Stomach (tissue), 9 donors: ENCODE results near the gene SH3RF3. TPM values are rescaled to one million over a fixed set of nuclear protein-coding genes. Genes with fewer than 3 reads are reported as not detected.

Source experiments
- DNase-seq, 2 donors: peaks; one replicate each; pipeline versions ENCODE4 v3.0.0 to v3.0.0-alpha.2; 2013 to 2019
- H3K27ac ChIP-seq, 5 donors: fragments of 200-600 bp in 4 of 5; sonication (generic) in 4 of 5; one replicate each; pipeline ENCODE4 v1.5.1; 2013 to 2019; ENCODE audit warnings: mild to moderate bottlenecking in 1 of 5, moderate library complexity in 1 of 5
- H3K27me3 ChIP-seq, 3 donors: fragments of 200-600 bp; sonication (generic); one replicate each; pipeline ENCODE4 v1.5.1; 2017 to 2019; ENCODE audit warnings: mixed run types in 1 of 3
- H3K36me3 ChIP-seq, 4 donors: fragments of 200-600 bp; sonication (generic); 1 replicate in 3 of 4; 2 replicates in 1 of 4; pipeline ENCODE4 v1.5.1; 2016 to 2019
- H3K4me1 ChIP-seq, 4 donors: fragments of 200-600 bp; sonication (generic); one replicate each; pipeline ENCODE4 v1.5.1; 2016 to 2019
- H3K4me3 ChIP-seq, 4 donors: fragments of 200-600 bp; sonication (generic) in 3 of 4; one replicate each; pipeline ENCODE4 v1.5.1; 2016 to 2019; ENCODE audit warnings: mild to moderate bottlenecking in 1 of 4
- H3K9me3 ChIP-seq, 4 donors: fragments of 200-600 bp; sonication (generic); one replicate each; pipeline ENCODE4 v1.5.1; 2016 to 2019
- EP300 ChIP-seq: sonication (generic); formaldehyde crosslinking; IDR thresholded peaks from one replicate; pipeline ENCODE4 v1.6.1; 2017; ENCODE audit warnings: antibody characterized with exemption
- POLR2A ChIP-seq, 4 donors: fragments of 450-650 bp; IDR thresholded peaks; one replicate each; pipeline ENCODE4 v1.6.1; 2016; ENCODE audit warnings: antibody characterized with exemption in 4 of 4, control low read depth in 2 of 4, mild to moderate bottlenecking in 1 of 4, moderate library complexity in 1 of 4
- POLR2AphosphoS5 ChIP-seq, 3 donors: sonication (generic); formaldehyde crosslinking; IDR thresholded peaks; one replicate each; pipeline ENCODE4 v1.6.1; 2016; ENCODE audit warnings: antibody characterized with exemption in 3 of 3
- WGBS, 5 donors: extraction: QIAGEN DNeasy Blood & Tissue Kit in 3 of 5; methylation state at CpG; one replicate each; pipeline versions ENCODE4 v1.1.5 to v1.1.7; 2013 to 2018; 5-methylcytosine and 5-hydroxymethylcytosine counted together
- intact Hi-C: fragments of 100-400 bp; cut with DNase I; formaldehyde crosslinking; loops from one replicate; pipeline ENCODE4 v1.15.1; 2023; ENCODE audit warnings: low total_unique reads
- polyA plus RNA-seq, 3 donors: library from polyadenylated mRNA; stranded (reverse); fragments of 200-250 nt; gene quantifications; one replicate each; pipeline ENCODE4 v1.2.3, GENCODE V29; 2013
- total RNA-seq, 5 donors: library from RNA; depleted of rRNA; stranded (reverse); fragments of >200 nt; gene quantifications; one replicate each; pipeline versions ENCODE4 v1.1.0 to v1.2.3, GENCODE V29; 2014 to 2016
- TF ChIP-seq, protein P1 (sequence below), 7 experiments: fragments of 450-650 bp in 4 of 7; fragments of 200-600 bp in 3 of 7; sonication (generic) in 3 of 7; IDR thresholded peaks; one replicate each; pipeline ENCODE4 v1.5.1; 2016 to 2019; ENCODE audit warnings: antibody characterized with exemption in 7 of 7, control low read depth in 2 of 7, mild to moderate bottlenecking in 1 of 7
- donor health status: healthy with polysubstance abuse.
- donor health status: Bipolar disorder and iron deficiency.
- donor health status: healthy.

Gene SH3RF3
- total and polyA plus RNA-seq, 8 donors = 0.87 to 11.1 (median 4.4) TPM

DNA sequence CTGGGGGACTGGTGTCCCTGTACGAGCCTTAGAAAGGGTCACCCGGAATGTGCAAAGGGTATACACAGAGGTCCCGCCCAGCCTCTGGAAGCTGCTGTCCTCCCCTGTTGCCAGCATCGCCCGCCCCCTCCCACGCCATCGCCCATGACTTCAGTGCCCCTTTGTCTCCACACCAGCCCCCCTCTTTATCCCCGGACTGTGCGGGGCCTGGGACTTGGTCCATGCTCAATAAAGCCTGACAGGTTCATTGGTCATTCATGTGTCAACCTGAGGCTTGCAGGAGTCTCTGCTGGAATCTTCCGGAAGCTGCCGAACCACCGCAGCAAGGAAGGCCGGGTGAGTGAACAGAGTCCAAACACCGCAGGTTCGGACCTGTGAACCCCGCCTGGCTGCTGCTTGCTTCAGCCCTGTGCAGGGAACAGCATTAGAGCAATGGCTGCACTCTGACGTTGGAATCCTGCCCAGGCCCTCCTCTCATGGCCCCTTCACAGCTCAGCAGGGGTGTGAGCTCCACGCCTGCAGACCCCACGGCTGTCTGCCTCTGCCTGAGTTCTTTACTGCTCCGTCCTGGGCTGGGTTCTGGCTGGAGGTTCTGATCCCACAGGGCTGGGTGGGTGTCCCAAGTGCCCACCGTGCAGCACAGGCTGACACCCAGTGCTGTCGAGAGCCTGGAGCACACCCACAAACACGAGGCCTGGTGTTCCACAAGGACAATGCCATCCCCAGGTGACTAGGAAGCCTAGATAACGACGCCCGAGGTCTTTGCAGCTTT, 388.3 kb downstream of the SH3RF3 start:
- Histone ChIP-seq H3K36me3 (no peaks in the 10 kb centered on the region), H3K4me1 (peaks cover 4 to 23% (median 14%) of the 10 kb centered on the region in 4 donors), H3K27me3 (no peaks in the 10 kb centered on the region), H3K4me3 (no peak overlapping the region), H3K9me3 (no peaks in the 10 kb centered on the region), H3K27ac (no peak overlapping the region)
- intact Hi-C loops = no loop called here
- TF ChIP-seq POLR2A (IDR thresholded peaks at IDR 0.05) = no peak
- TF ChIP-seq EP300 = no peak
- no peak for DNase-seq
- 81 to 90% (median 86%) methylated on average over 16 to 26 of the region's 26 CpGs for WGBS, 5 donors

DNA sequence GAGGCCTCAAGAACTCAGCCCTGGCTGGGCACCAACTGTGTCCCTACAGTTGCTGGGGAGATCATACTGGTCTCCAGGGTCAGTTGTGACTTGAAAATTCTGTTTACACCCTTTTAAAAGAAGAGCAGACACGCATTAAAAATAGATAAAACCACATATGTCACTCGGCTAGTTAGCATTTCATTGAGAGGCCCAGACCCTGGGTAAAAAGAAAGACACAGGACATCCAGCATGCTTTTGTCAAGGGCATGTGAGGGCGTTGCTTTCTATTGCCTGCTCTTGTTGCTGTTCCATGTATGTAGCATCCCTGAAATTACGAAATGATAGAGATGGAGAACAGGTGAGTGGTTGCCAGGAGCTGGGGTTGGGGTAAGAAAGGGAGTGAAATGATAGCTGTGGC, 390.5 kb downstream of the SH3RF3 start:
- no peak for TF ChIP-seq EP300
- H3K27ac ChIP-seq = no peak overlapping the region
- no peaks in the 10 kb centered on the region for H3K36me3 ChIP-seq
- DNase-seq = no peak
- intact Hi-C loops = no loop called here
- no peaks in the 10 kb centered on the region for H3K27me3 ChIP-seq
- no peak overlapping the region for H3K4me3 ChIP-seq
- 75 to 90% (median 86%) methylated on average over 4 of the region's 4 CpGs for WGBS, 5 donors
- H3K9me3 ChIP-seq = no peaks in the 10 kb centered on the region
- peaks cover 0 to 6% (median 5%) of the 10 kb centered on the region in 4 donors for H3K4me1 ChIP-seq

DNA sequence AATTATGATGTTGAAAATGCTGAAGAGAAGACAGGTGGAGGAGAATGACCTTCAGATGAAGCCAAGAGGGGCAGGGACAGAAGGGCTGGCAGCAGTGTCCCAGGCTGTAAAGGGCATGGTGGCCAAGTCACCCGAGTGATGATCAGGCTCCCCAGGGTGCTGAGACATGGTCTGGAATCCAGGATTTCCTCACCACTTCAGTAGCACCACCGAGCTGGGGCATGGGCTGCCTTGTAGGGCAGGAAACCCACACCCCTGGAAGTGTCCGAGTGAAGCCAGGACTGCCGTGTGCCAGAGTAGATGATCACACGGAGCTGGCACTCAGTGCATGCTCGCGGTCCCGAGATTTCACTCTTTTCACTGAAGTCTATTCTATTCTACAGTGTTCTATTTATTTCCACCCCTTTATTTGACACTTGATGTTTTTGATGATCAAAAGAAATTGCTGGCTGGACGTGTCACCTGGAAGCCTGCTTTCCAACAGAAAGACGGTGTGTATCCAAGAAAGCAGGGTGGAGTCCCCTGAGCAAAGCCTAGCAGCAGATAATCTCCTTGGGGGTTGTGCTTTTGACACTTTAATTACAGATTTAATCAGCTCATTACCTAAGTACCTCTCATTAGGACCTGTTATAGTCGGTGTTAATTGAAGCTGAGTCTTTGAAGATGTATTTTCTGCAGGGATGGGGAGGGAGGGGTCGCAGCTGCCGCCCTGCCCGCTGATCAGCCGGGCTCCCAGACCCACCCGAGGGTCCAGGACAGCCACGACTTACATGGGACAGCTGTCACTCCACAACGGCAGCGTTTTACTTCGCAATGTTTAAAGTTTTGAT, 392.4 kb downstream of the SH3RF3 start:
- no peak overlapping the region for H3K27ac ChIP-seq
- DNase-seq = no peak
- no peaks in the 10 kb centered on the region for H3K27me3 ChIP-seq
- no peaks in the 10 kb centered on the region for H3K4me1 ChIP-seq
- 41 to 61% (median 54%) methylated on average over 20 of the region's 20 CpGs for WGBS, 5 donors
- no peaks in the 10 kb centered on the region for H3K36me3 ChIP-seq
- H3K4me3 ChIP-seq = no peak overlapping the region
- H3K9me3 ChIP-seq = no peaks in the 10 kb centered on the region
- intact Hi-C loops = no loop called here
- TF ChIP-seq, protein P1, sequence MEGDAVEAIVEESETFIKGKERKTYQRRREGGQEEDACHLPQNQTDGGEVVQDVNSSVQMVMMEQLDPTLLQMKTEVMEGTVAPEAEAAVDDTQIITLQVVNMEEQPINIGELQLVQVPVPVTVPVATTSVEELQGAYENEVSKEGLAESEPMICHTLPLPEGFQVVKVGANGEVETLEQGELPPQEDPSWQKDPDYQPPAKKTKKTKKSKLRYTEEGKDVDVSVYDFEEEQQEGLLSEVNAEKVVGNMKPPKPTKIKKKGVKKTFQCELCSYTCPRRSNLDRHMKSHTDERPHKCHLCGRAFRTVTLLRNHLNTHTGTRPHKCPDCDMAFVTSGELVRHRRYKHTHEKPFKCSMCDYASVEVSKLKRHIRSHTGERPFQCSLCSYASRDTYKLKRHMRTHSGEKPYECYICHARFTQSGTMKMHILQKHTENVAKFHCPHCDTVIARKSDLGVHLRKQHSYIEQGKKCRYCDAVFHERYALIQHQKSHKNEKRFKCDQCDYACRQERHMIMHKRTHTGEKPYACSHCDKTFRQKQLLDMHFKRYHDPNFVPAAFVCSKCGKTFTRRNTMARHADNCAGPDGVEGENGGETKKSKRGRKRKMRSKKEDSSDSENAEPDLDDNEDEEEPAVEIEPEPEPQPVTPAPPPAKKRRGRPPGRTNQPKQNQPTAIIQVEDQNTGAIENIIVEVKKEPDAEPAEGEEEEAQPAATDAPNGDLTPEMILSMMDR (IDR thresholded peaks at IDR 0.05) = no peak
- TF ChIP-seq POLR2AphosphoS5 (IDR thresholded peaks at IDR 0.05) (no peak), EP300 (no peak), POLR2A (IDR thresholded peaks at IDR 0.05) (no peak)

DNA sequence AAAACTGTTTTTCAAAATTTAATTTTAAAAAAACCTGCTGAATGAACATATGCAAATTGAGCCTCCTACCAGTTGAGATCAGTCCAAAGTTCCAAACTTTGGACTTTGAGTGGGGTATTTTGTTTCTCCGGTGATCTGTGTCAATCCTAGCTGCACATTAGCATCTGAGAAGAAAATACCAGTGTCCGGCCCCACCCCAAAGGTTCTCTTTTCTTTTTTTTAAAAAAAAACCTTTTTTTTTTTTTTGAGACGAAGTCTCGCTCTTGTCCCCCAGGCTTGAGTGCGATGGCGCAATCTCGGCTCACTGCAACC, 393.0 kb downstream of the SH3RF3 start:
- intact Hi-C loops = no loop called here
- Histone ChIP-seq H3K27ac (no peak overlapping the region), H3K27me3 (no peaks in the 10 kb centered on the region), H3K4me3 (no peak overlapping the region), H3K9me3 (no peaks in the 10 kb centered on the region), H3K4me1 (no peaks in the 10 kb centered on the region), H3K36me3 (no peaks in the 10 kb centered on the region)
- 79 to 88% (median 87%) methylated on average over 7 of the region's 7 CpGs for WGBS, 5 donors
- TF ChIP-seq POLR2A (IDR thresholded peaks at IDR 0.05) = no peak
- TF ChIP-seq, protein P1 (IDR thresholded peaks at IDR 0.05) = no peak
- TF ChIP-seq EP300 = no peak
- TF ChIP-seq POLR2AphosphoS5 (IDR thresholded peaks at IDR 0.05) = no peak
- DNase-seq = no peak

DNA sequence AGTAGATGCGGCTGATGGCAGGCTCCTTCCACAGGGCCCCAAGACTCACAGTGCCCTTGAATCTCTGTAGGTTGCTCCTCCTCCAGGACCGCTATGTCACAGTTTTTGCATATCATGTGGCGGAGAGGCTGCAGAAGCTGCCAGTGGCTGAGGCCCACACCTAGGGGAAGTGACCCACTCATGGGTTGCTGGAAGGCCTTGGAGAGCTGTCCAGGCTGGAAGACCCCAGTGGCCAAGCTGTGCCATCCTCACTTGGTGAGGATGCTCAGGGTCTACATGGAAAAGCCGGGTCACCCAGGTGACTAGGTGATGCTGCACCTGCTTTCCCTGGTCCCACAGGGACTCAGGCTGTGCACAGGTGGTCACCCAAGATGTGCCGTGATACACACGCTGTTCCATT, 394.1 kb downstream of the SH3RF3 start:
- peaks cover 0 to 4% (median 0%) of the 10 kb centered on the region in 3 donors for H3K27me3 ChIP-seq
- no peak overlapping the region for H3K27ac ChIP-seq
- intact Hi-C loops = no loop called here
- 77 to 79% (median 77%) methylated on average over 6 of the region's 6 CpGs for WGBS, 5 donors
- DNase-seq = no peak
- H3K9me3 ChIP-seq = no peaks in the 10 kb centered on the region
- TF ChIP-seq, protein P1 (IDR thresholded peaks at IDR 0.05) = no peak
- TF ChIP-seq POLR2AphosphoS5 (IDR thresholded peaks at IDR 0.05) (no peak), POLR2A (IDR thresholded peaks at IDR 0.05) (no peak), EP300 (no peak)
- H3K4me3 ChIP-seq = no peak overlapping the region
- H3K4me1 ChIP-seq = no peaks in the 10 kb centered on the region
- H3K36me3 ChIP-seq = no peaks in the 10 kb centered on the region
